Measurements from ENCODE around the gene CMTM5. TPM values are rescaled to one million over a fixed set of nuclear protein-coding genes. Genes with fewer than 3 reads are reported as not detected.
A peak's percentile ranks its signal among the peaks of the same experiment; 100 is the strongest.

Gene CMTM5, protein sequence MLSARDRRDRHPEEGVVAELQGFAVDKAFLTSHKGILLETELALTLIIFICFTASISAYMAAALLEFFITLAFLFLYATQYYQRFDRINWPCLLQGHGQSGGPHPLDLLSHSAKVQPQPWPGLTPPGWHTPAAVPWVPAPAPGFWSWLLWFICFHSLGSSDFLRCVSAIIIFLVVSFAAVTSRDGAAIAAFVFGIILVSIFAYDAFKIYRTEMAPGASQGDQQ
- polyA plus RNA-seq, result under 1 TPM in 2 of 3 donors, not detected in 1; 0.26 to 0.43 TPM

DNA sequence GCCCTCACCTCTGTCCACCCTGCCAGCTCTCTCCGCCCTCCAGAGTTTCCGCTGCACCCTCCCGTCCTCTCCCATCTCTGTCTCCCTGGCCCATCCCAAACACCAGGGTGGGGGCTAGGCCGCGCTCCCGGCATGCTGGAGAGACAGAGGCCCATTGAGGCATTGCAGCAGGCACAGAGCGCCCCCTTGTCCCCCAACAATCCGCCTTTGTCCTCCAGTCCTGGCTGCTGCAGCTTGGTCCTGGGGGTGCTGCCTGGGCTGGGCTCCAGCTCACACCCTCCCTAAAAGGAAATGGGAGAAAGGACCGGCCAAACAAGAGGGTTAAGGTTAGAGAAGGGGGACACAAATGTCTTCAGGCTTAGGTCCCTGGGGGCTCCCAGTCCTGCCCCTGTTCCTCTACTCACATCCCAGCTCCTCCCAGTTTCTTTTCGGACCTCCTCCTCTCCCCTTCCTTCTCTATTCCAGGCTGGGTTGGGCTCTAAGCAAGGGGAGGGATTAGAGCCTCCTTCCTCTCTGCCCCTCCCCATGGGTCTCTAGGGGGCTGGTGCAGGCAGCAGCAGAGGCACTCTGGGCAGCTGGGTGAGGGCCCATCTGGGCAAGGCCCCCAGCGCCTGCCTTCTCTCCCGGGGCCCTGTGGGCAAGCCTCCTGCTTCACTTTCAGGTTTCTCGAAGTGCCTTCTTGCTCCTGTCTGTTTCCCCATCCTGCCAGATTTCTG, at the start of gene CMTM5:
TSS of gene CMTM5 (plus strand) at position 565 of the 716 bp plus-strand sequence. CDS start 206 bp downstream, outside the sequence.
- 54 to 79% (median 56%) methylated on average over 12 to 13 of the region's 13 CpGs for WGBS, 3 donors
- H3K27ac ChIP-seq (ENCODE audit: low read depth, low read length), result peak within 1 kb of the TSS; percentile 23

DNA sequence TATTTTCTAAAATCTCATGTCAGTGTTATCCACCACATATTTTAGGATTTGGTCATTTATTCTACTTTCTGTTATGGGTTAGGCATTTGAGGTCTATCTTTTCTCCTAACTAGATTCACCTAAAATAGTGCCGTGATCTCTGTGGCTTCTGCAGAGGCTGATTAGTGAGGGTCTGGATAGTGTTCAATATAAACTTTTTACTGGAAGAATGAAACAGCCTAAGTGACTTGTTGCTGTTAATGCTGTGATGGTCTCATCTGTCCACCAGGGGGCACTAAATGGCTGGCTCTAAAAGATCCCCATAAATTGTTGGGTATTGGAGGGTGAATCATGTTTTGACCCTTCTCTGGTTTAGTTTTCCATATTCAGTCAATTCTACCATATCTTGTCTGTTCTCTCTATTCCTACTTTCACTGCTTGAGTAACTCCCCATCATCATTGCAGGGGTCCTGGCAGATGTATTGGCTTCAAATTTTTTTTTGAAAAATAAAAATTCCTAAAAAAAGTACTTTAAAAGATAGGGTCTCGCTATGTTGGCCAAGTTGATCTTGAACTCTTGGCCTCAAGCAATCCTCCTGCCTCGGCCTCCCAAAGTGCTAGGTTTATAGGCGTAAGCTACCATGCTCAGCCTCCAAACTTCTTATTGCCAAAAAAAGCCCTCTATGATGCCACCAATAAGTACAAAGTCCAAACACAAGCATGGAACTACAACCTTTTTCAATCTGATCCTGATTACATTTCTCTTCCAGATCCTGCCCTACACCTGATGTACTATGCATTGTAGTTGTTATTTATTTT, 48.7 kb upstream of the CMTM5 start:
- H3K27ac ChIP-seq (ENCODE audit: low read depth, low read length), result no peak overlapping the region
- 39 to 48% (median 40%) methylated on average over 4 of the region's 4 CpGs for WGBS, 3 donors

DNA sequence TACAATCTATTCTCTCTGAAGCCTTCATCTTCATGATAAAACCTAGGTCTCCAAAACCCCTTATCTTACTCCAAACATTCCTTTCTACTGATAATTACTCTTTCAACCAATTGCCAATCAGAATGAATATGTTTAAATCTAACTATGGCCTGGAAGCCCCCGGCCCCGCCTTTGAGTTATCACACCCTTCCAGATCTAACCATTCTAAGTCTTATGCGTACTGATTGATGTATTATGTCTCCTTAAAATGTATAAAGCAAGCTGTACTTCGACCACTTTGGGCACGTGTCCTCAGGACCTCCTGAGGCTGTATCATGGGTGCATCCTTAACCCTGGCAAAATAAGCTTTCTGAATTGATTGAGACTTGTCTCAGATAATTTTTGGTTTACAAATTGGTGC, 41.2 kb upstream of the CMTM5 start:
- WGBS, 3 donors, result 84 to 91% (median 88%) methylated on average over 5 of the region's 5 CpGs
- H3K27ac ChIP-seq (ENCODE audit: low read depth, low read length), result no peak overlapping the region

DNA sequence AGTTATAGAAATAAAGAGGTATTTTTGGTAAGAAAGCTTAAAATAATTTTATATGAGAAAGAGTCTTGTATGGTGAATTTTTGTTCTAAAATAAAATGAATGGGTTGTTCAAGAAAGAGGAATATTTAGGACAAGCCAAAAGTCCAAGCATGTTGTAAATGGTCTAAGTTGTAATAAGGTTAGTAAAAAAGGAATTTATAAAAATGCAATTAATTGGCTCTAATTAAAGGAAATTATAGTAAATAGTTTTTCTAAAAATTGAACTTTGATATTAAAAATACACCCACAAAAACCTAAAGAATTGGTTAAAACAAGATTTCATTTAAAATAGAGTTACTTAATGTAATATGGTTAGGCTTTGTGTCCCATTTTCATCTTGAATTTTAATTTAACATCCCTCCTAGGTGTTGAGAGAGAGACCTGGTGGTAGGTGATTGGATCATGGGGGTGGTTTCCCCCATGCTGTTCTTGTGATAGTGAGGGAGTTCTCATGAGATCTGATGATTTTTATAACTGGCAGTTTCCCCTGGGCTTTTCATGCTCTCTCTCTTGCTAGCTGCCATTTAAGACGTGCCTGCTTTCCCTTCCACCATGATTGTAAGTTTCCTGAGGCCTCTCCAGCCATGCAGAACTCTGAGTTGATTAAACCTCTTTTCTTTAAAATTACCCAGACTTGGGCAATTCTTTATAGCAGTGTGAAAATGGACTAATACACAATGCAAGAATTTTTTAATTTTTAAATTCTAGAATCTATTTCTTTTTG, 37.2 kb upstream of the CMTM5 start:
- WGBS, 3 donors, result 74 to 80% (median 77%) methylated on average over 1 of the region's 1 CpG
- no peak overlapping the region for H3K27ac ChIP-seq (ENCODE audit: low read depth, low read length)

DNA sequence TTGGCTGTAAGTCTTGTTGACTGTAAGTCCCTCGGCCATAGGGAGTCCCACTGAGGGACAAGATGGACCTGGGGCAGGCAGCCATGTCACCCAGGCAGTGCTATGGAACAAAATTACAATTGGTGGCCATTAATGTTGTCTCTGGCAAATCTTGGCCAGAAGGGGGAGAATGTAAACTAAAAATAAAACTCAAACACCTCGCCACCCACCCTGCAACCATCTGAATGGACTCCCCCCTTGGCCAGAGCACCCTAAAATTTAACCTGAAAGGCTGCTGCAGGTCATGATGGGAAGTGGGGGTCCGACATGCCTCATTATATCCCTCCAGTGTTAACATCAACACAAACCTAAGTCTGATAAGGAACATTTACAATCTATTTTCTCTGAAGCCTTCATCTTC, 32.4 kb upstream of the CMTM5 start:
- H3K27ac ChIP-seq (ENCODE audit: low read depth, low read length), result no peak overlapping the region
- 59 to 69% (median 64%) methylated on average over 3 of the region's 3 CpGs for WGBS, 3 donors

DNA sequence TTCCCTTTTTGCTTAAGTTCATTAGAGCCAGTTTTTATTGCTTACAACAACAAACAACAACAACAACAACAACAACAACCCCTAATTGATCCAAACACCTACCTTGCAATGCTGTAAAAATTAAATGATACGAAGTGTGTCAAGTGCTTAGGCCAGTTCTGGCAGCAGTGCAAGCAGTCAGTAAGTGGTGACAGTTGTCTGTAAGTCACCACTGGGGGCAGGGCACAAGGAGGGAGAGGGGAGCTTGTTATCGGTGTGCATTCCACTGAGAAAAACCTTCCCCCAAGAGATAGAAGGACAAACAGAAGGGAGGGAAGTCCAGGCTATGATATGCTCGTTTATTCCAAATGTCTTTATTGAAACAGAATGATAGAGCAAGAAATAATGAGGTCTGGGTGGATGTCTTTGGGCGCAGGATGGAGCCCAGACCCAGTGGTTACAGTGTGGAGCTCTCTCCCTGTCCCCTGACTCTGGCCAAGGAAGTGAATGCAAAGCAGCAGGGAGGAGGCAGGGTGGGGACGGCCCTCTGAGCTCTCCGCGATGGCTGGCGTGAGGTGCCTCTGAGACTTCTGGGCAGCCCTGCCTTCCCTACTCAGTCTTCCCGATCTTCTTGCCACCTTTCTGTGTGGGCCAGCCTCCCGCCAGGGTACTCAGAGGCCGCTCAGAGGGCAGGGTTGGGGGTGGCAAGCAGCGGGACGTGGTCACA, 30.7 kb upstream of the CMTM5 start:
- 80 to 85% (median 83%) methylated on average over 13 of the region's 13 CpGs for WGBS, 3 donors
- no peak overlapping the region for H3K27ac ChIP-seq (ENCODE audit: low read depth, low read length)

DNA sequence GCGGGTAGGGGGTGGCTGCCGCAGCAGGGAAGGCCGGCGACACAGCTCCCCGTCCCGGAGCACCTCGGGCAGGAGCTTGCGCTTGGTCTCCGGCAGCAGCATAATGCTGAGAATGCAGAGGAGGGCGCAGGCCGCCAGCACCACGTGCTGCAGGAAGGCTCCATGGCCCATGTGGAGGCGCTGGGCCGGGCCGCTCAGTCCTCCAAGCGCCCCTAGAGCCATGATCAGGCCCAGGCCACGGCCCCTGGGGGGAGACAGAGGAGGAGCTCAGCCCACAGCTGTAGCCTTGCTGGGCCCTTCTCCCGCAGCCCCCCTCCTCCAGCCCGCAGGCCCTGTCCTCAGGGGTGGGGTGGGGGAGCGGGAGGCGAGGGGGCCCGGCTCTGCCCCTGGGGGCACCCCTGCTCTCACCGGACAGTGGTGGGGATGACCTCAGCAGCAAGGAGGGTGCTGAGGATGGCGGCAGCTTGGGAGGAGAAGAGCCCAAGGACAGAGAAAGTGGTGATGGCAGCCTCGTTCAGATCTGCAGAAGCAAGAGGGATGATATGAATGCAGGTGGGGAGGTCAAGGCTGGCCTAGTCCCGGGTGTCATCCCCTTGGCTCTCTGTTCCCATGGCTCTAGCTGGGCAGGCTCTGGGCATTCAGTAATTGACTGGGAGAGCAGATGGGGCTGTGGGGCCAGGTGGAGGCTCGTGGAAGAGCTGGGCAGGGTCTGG, 30.0 kb upstream of the CMTM5 start:
- H3K27ac ChIP-seq (ENCODE audit: low read depth, low read length), result no peak overlapping the region
- 85 to 87% (median 85%) methylated on average over 21 to 27 of the region's 27 CpGs for WGBS, 3 donors

DNA sequence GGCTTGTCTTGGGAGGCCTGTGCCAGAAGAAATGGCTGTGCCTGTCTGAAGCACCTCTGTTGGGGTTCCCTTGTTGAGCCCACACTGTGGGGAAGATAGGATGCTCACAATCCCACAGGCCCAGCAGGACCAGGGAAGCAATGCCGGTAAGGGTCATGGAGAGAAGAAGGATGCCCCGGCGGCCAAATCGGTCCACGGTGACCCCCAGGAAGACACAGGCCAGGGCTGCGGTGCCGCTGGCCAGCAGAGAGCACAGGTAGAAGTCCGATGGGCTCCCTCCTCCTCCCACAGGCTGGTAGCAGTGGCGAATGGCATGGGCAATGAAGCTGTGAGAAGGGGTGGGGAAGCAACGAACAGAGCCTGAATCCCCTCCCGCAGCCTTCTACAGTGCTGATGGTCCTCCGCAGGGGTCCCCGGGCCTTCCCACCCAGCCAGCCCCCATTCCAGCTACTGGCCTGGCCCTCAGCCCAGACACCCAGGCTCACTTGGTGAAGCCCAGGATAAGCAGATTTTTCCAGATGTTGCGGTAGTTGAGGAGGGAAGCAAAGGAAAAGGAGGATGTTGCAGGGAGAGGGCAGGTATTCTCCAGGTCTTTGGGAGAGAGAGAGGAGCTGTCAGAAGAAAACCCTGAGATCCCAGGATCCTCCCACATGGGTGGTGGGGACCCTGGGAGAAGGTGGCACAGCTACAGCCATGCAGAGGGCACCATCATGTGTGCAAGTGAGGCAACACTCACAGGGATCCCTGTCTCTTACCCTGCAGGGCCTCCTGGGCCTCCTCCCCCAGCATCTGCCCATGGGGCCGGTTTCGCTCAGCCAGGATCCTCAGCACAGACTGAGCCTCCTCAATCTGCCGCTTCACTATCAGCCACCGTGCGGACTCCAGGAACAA, 29.2 kb upstream of the CMTM5 start:
- 94% methylated on average over 18 to 19 of the region's 19 CpGs for WGBS, 3 donors
- no peak overlapping the region for H3K27ac ChIP-seq (ENCODE audit: low read depth, low read length)

DNA sequence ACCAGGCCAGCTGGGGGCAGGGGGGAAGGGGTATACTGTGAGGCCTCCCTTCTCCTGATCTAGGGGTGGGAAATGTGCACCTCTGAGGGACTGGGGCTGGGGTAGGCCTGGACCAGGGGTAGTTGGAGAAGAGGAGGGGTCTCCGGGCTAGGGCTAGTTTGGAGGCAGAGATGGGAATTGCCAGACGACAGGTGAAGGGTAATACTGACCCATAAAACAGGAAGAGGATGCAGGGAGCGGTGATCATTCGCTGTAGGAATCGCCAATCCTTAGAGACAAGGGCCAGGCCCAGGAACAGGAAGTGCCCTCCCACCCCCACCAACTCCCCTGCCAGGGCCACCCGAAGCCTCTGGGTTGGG, 28.6 kb upstream of the CMTM5 start:
- no peak overlapping the region for H3K27ac ChIP-seq (ENCODE audit: low read depth, low read length)
- 81 to 90% (median 87%) methylated on average over 6 of the region's 6 CpGs for WGBS, 3 donors

DNA sequence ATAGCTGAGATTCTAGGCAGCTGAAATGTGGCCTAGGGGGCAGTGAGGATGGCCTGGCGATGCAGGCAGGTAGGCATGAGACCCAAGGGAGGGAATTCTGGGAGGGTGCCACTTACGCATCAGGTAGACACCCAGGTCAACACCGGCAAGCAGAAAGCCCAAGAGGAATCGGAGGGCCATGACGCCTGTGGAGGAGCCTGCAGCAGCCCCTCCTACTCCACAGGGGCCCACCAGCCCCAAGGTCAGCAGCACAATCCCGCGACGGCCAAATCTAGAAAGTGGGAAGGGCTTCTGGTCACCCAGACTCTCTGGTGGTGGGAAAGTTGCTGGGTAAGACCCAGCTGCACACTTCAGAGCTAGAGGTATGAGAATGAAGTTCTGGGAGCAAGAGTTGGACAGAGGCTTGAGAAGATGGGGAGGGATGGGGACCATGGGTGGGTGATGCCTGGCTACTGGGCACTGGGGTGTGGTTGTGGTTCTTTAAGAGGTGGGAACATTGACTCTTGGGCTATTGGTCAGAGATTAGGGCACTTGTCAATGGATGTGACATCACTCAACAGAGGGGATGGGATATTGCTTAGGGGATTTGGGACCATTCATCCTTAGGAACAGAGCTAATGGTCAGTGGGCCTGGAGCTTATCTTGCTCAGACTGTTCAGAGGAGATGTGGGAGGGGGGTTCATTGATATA, 27.5 kb upstream of the CMTM5 start:
- H3K27ac ChIP-seq (ENCODE audit: low read depth, low read length), result no peak overlapping the region
- 74 to 93% (median 89%) methylated on average over 8 of the region's 8 CpGs for WGBS, 3 donors

DNA sequence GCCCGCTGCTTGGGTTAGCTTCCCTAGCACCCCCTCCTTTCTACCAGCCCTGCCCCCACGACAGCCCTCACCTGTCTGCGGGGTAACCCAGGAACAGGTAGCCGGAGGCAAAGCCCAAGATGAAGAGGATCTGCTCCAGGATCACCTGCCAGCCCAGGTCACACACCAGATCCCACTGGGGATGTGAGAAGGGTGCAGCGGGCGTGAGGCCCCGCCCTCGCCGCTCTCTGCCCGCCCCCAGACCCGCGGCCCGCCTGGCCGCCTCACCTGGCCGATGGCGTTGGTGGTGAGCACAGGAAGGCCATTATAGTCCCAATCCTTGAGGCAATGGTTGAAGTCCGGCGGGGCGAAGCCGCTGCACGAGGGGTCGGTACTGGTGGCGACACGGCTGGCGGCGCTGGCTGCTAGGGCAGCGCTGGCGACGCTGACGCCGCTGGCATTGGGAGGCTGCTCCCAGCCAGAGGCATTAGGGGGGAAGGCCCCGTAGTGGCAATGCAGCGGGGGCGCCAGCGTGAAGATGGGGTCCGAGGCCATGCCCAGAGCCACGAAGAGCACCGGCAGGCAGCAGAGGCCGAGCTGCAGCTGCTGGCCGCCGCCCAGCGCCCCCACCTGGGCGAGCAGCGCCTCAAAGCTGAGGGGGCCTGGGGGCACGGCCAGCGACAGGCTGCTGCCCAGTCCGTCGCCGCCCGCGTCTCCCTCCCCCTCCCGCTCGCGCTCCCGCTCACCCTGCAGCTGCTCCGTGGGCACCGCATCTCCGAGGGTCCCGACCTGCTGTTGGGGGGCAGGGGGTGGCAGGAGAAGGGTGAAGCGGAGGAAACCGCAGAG, 25.0 kb upstream of the CMTM5 start:
- WGBS, 3 donors, result 13 to 16% (median 15%) methylated on average over 41 to 61 of the region's 61 CpGs
- H3K27ac ChIP-seq (ENCODE audit: low read depth, low read length), result no peak overlapping the region

DNA sequence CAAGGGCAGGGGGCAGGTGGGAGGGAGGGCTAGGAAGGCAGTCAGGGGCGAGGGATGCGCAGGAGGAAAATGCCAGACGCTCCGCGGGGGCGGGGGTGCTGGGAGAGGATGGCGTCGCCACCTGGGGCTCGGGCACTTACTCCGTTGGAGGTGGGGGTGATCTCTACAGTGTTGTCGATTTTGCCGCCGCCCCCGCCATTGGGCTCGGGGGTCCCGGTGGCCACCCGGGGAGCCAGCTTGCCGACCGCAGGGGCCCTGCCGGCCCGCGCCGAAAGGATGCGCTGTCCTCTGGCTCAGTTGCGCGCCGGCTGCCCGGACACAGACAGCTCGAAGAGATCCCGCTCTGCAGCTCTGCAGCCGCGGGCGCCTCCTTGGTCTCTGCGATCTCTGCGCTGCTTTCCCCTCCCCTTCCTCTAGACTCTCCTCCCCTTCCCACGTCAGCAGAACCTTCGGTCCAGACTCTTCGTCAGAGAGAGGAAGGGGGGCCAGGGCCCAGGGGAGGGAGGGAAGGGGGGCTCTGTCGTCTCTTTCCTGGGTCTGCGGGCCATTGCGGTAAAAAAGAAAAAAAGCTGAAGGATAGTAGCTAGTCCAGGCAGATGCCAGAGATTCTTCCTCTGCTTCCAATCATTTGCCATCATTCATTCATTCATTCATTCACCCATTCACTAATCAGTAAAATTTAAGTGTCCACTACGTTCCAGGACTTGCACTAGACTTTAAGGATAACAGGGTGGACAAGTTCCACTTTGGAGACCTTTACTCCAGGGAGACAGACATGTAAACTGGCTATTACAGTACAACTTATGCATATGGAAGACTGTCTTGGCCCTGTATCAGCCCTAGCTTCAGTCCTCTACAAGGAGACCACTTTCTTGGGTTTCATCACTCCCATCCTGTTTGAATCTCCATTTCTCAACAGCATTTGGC, 24.1 kb upstream of the CMTM5 start, which contains the start of gene SLC22A17:
TSS of gene SLC22A17 (minus strand) at position 382 of the 927 bp plus-strand sequence.
- no peak within 1 kb of the TSS for H3K27ac ChIP-seq (ENCODE audit: low read depth, low read length)
- 1 to 2% (median 2%) methylated on average over 31 to 42 of the region's 42 CpGs for WGBS, 3 donors

DNA sequence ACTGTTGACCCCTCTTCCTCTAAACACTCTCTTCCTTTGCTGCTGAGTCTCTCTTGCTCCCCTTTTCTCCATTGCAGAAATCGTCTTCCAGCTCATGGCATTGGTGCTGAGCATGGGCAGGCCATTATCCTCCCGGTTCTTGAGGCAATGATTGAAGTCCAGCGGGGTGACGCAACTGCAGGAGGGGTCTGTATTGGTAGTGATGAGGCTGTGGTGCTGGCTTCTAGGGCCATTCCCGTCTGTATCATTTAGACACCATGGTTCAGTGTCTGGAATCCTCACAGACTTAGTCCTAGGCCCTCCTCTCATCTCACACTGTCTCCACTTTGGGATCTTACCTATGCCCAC, 23.4 kb upstream of the CMTM5 start:
- WGBS, 3 donors, result 72 to 75% (median 73%) methylated on average over 5 of the region's 5 CpGs

DNA sequence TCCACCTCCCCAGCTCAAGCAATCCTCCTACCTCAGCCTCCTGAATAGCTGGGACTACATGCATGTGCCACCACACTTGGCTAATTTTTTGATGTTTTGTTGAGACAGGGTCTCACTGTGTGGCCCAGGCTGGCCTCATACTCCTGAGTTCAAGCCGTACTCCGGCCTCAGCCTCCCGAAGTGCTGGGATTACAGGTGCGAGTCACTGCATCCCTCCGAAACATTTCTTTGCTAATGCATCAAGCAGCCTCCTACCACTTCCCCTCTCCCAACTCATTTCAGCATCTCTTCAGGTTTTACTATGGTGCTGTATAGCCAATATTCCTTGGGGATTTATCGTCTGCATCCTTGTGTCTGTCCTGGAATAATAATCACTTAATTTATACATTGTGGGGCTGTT, 21.9 kb upstream of the CMTM5 start:
- 84 to 86% (median 85%) methylated on average over 6 of the region's 6 CpGs for WGBS, 3 donors
- no peak overlapping the region for H3K27ac ChIP-seq (ENCODE audit: low read depth, low read length)

More for the DNA sequence above, 23.4 kb upstream of the CMTM5 start:
- no peak overlapping the region for H3K27ac ChIP-seq (ENCODE audit: low read depth, low read length)

All from adipose tissue (tissue), 3 donors.